Caco-2 (cell line): ENCODE data around the gene SLC11A1. TPM values are rescaled to one million over a fixed set of nuclear protein-coding genes. Genes with fewer than 3 reads are reported as not detected.

Experiments used
- BruUV-seq: library from RNA; stranded (reverse); fragments of 400-500 nt; replicated peaks from 2 replicates; lab custom pipeline; 2021; lab: Mats Ljungman, UMichigan
- CTCF ChIA-PET: fragments of 300-600 bp; sonication (Branson Sonifier 250); formaldehyde crosslinking; loops from one replicate; lab custom pipeline; 2022; ENCODE audit warnings: antibody characterized with exemption; lab: Charles Lee
- POLR2A ChIA-PET: fragments of 300-600 bp; sonication (Branson Sonifier 250); formaldehyde crosslinking; loops from one replicate; lab custom pipeline; 2022; ENCODE audit warnings: antibody characterized with exemption; lab: Charles Lee
- DNase-seq, 2 experiments: peaks; one replicate each; pipeline versions ENCODE4 v3.0.0 to v3.0.0-alpha.2; 2020 to 2022
- H3K27me3 ChIP-seq: replicated peaks from 2 replicates; pipeline ENCODE4 v1.6.0; 2011; ENCODE audit warnings: low read length; ENCODE audit not compliant: control insufficient read depth, insufficient read depth
- H3K36me3 ChIP-seq: 2 replicates; pipeline ENCODE4 v1.5.1; 2011; ENCODE audit warnings: low read length; ENCODE audit not compliant: control insufficient read depth, insufficient read depth
- H3K4me1 ChIP-seq: fragments of 250-450 bp; sonication (Bioruptor Pico); 2 replicates; pipeline ENCODE4 v1.5.1; 2020; ENCODE audit warnings: mild to moderate bottlenecking
- H3K4me3 ChIP-seq: 2 replicates; pipeline ENCODE4 v1.5.1; 2011; ENCODE audit warnings: low read depth, mild to moderate bottlenecking, control low read depth, low read length
- H3K9me3 ChIP-seq: fragments of 250-450 bp; sonication (Bioruptor Pico); 2 replicates; pipeline ENCODE4 v1.5.1; 2020; ENCODE audit warnings: mild to moderate bottlenecking, moderate library complexity
- H3K27ac Mint-ChIP-seq: one replicate; pipeline ENCODE4 v1.8.0; 2022; ENCODE audit warnings: mixed read lengths; ENCODE audit not compliant: unreplicated experiment
- H3K27me3 Mint-ChIP-seq: one replicate; pipeline ENCODE4 v1.8.0; 2022; ENCODE audit warnings: mixed read lengths; ENCODE audit not compliant: insufficient read depth, unreplicated experiment
- H3K36me3 Mint-ChIP-seq: one replicate; pipeline ENCODE4 v1.8.0; 2022; ENCODE audit warnings: mild to moderate bottlenecking, mixed read lengths; ENCODE audit not compliant: insufficient read depth, unreplicated experiment
- H3K4me1 Mint-ChIP-seq: one replicate; pipeline ENCODE4 v1.8.0; 2022; ENCODE audit warnings: low read depth, mixed read lengths; ENCODE audit not compliant: unreplicated experiment
- H3K4me3 Mint-ChIP-seq: one replicate; pipeline ENCODE4 v1.8.0; 2022; ENCODE audit warnings: mild to moderate bottlenecking, moderate library complexity, mixed read lengths; ENCODE audit not compliant: unreplicated experiment
- H3K9me3 Mint-ChIP-seq: one replicate; pipeline ENCODE4 v1.8.0; 2022; ENCODE audit warnings: mixed read lengths; ENCODE audit not compliant: unreplicated experiment
- intact Hi-C: fragments of 100-400 bp; cut with micrococcal nuclease; formaldehyde crosslinking; loops from one replicate; pipeline ENCODE4 v1.10.0; 2022; ENCODE audit not compliant: unreplicated experiment
- total RNA-seq: library from RNA; stranded (reverse); gene quantifications from 2 replicates; pipeline ENCODE4 v1.2.3, GENCODE V29; 2022
- TF ChIP-seq, protein P1 (sequence below), 2 experiments: fragments of 200-600 bp in 1 of 2; IDR thresholded peaks; 1 replicate in 1 of 2; 2 replicates in 1 of 2; pipeline versions ENCODE4 v1.5.1 to v1.8.0; 2011 to 2022; ENCODE audit warnings: antibody characterized with exemption in 1 of 2, control low read depth in 1 of 2, inconsistent platforms in 1 of 2, low read depth in 1 of 2, low read length in 1 of 2, mild to moderate bottlenecking in 1 of 2, moderate library complexity in 1 of 2; ENCODE audit not compliant: insufficient read depth in 1 of 2, severe bottlenecking in 1 of 2, unreplicated experiment in 1 of 2

Gene SLC11A1
- total RNA-seq, 1 experiment from 2014 or later, result 0.32 TPM

DNA sequence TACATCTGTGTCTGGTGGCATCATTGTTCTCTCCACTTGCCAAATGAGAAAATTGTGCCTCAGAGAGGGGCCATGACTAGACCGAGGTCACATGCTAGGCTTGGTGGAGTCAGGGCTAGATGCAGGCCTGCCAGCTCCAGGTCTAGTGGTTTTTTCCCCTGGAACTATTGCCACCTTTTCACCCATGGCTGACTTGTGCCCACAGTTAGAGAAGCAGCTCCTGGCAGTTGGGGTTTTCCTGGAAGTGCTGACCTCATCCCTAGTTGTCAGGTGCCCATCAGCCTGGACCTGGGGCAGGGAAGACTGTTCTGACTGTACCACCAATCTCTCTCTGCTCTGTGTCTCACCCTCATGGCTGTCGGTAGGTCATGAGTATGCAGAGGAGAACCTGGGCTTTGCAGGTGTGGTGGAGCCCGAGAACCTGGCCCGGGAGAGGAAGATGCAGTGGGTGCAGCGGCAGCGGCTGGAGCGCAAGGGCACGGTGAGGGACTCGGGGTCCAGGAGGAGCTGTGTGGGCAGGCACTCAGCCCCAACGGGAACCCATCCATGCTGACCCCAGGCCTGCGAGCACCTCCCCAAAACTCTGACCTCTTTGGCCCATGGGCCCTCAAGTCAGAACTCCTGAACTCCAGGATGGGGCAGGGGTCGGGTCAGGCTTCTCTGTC lies 37.9 kb upstream of the SLC11A1 start:
- no TSS peak for BruUV-seq
- DNase-seq, result no peak
- no peaks in the 10 kb centered on the region for H3K27me3 Mint-ChIP-seq
- POLR2A ChIA-PET, result no interaction called here
- peaks cover 8% of the 10 kb centered on the region for H3K4me1 Mint-ChIP-seq
- intact Hi-C loops, result no loop called here
- H3K27me3 ChIP-seq, result no peaks in the 10 kb centered on the region
- no peak overlapping the region for H3K4me3 ChIP-seq
- H3K4me3 Mint-ChIP-seq, result no peak overlapping the region
- H3K9me3 ChIP-seq, result no peaks in the 10 kb centered on the region
- H3K4me1 ChIP-seq, result no peaks in the 10 kb centered on the region
- TF ChIP-seq, protein P1, sequence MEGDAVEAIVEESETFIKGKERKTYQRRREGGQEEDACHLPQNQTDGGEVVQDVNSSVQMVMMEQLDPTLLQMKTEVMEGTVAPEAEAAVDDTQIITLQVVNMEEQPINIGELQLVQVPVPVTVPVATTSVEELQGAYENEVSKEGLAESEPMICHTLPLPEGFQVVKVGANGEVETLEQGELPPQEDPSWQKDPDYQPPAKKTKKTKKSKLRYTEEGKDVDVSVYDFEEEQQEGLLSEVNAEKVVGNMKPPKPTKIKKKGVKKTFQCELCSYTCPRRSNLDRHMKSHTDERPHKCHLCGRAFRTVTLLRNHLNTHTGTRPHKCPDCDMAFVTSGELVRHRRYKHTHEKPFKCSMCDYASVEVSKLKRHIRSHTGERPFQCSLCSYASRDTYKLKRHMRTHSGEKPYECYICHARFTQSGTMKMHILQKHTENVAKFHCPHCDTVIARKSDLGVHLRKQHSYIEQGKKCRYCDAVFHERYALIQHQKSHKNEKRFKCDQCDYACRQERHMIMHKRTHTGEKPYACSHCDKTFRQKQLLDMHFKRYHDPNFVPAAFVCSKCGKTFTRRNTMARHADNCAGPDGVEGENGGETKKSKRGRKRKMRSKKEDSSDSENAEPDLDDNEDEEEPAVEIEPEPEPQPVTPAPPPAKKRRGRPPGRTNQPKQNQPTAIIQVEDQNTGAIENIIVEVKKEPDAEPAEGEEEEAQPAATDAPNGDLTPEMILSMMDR (IDR thresholded peaks at IDR 0.05; ENCODE audit: insufficient read depth in 1 of 2, low read depth in 1 of 2, low read length in 1 of 2, severe bottlenecking in 1 of 2, unreplicated experiment in 1 of 2), result no peak
- H3K36me3 ChIP-seq, result no peaks in the 10 kb centered on the region; the same call in 1 of the 2 replicates
- no peaks in the 10 kb centered on the region for H3K9me3 Mint-ChIP-seq
- CTCF ChIA-PET, result no interaction called here
- H3K27ac Mint-ChIP-seq, result no peak overlapping the region
- peaks cover 6% of the 10 kb centered on the region for H3K36me3 Mint-ChIP-seq

DNA sequence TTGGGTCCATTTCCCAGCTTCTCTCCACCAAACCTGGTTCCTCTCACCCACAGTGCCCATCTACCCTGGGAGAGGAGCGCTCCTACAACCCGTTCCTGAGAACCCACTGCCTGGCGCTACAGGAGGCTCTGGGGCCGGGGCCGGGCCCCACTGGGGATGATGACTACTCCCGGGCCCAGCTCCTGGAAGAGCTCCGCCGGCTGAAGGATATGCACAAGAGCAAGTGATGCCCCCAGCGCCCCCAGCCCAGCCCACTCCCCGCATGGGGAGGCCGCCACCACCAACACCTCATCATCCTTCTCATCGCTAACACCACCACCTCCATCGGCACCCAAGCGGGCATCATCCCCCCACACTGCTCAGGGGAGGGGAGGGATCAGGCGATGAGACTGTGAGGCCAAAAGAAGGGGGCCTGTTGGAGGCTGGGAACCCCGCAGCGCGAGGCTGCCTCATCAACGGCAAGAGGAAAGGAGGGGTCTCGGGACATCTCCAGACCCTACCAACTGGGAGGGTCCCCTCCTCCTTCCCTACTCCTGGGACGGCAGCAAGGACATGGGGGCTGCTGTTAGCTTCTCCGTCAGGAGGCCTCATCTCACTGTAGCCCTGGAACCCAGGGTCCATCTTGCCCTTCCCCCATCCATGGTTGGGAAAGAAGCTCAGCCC lies 37.2 kb upstream of the SLC11A1 start:
- Mint-ChIP-seq H3K27me3 (no peaks in the 10 kb centered on the region), H3K27ac (no peak overlapping the region), H3K4me3 (no peak overlapping the region), H3K36me3 (peaks cover 6% of the 10 kb centered on the region), H3K4me1 (peaks cover 8% of the 10 kb centered on the region), H3K9me3 (no peaks in the 10 kb centered on the region)
- intact Hi-C loops, result no loop called here
- no TSS peak for BruUV-seq
- Histone ChIP-seq H3K27me3 (no peaks in the 10 kb centered on the region), H3K9me3 (peaks cover 4% of the 10 kb centered on the region; the same call in 1 of the 2 replicates), H3K4me1 (no peaks in the 10 kb centered on the region), H3K4me3 (no peak overlapping the region), H3K36me3 (no peaks in the 10 kb centered on the region; the same call in 1 of the 2 replicates)
- TF ChIP-seq, protein P1 (IDR thresholded peaks at IDR 0.05; ENCODE audit: insufficient read depth in 1 of 2, low read depth in 1 of 2, low read length in 1 of 2, severe bottlenecking in 1 of 2, unreplicated experiment in 1 of 2), result no peak
- ChIA-PET CTCF (no interaction called here), POLR2A (no interaction called here)
- DNase-seq, result no peak

DNA sequence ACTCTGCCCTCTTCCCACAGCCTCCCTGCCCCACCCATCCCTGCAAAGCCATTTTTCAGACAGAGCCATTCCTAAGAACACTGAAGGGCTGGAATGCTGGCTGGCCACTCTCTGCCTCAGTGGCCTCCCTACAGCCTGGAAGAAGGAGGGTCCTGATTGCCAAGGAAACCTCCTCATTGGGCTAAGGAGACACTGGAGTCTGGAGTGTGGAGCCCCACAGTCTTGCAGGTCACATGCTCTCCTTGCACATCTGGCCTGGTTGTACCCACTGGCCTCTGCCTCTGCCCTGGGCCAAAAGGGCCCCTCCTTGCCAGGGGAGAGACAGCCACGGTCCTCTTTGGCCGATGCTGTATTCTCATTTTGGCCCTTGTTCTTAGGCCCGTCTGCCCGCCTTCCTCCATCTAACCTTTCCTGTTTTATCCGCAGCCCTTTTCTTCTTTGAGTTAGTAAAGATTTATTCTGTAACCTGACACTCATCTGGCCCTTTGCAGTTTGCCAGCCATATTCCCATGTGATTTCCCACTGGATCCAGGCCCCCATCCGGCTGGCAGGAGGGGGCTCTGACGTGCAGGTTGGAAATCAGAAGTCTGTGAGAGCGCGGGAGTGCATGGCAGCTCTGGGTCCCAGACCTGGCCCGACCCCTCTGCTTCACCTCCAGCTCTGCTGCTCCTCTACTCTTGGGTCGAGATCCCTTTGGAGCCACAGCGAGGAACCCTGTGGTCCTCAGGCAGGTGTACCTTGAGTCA lies 36.4 kb upstream of the SLC11A1 start:
- H3K4me3 Mint-ChIP-seq, result no peak overlapping the region
- H3K36me3 Mint-ChIP-seq, result peaks cover 6% of the 10 kb centered on the region
- Histone ChIP-seq H3K36me3 (no peaks in the 10 kb centered on the region; the same call in 1 of the 2 replicates), H3K9me3 (peaks cover 12% of the 10 kb centered on the region), H3K4me3 (no peak overlapping the region), H3K4me1 (no peaks in the 10 kb centered on the region), H3K27me3 (no peaks in the 10 kb centered on the region)
- H3K27ac Mint-ChIP-seq, result no peak overlapping the region
- CTCF ChIA-PET, result no interaction called here
- TF ChIP-seq, protein P1 (IDR thresholded peaks at IDR 0.05; ENCODE audit: insufficient read depth in 1 of 2, low read depth in 1 of 2, low read length in 1 of 2, severe bottlenecking in 1 of 2, unreplicated experiment in 1 of 2), result no peak
- peaks cover under 1% of the 10 kb centered on the region for H3K4me1 Mint-ChIP-seq
- H3K27me3 Mint-ChIP-seq, result no peaks in the 10 kb centered on the region
- BruUV-seq, result TSS peak; percentile 23
- no peaks in the 10 kb centered on the region for H3K9me3 Mint-ChIP-seq
- POLR2A ChIA-PET, result no interaction called here
- intact Hi-C loops, result no loop called here
- DNase-seq, result no peak
